Mucosa of rectum (tissue), 2 donors: ENCODE results near the gene TRAF3.
"Not testable (repeated sequence)": the region's sequence is repeated elsewhere in the genome, so short reads cannot be mapped to it uniquely, and the experiment has no call there.

Source experiments
- H3K27ac ChIP-seq, 2 donors: one replicate each; pipeline ENCODE4 v1.7.0; 2013; ENCODE audit warnings: inconsistent platforms in 2 of 2, low read depth in 2 of 2, low read length in 2 of 2
- H3K27me3 ChIP-seq, 2 donors: one replicate each; pipeline ENCODE4 v1.7.0; 2013; ENCODE audit warnings: low read length in 2 of 2; ENCODE audit not compliant: control insufficient read depth in 2 of 2, insufficient read depth in 2 of 2
- H3K36me3 ChIP-seq, 2 donors: one replicate each; pipeline ENCODE4 v1.7.0; 2013; ENCODE audit warnings: low read length in 2 of 2; ENCODE audit not compliant: control insufficient read depth in 2 of 2, insufficient read depth in 2 of 2
- H3K4me1 ChIP-seq, 2 donors: one replicate each; pipeline ENCODE4 v1.7.0; 2013; ENCODE audit warnings: low read length in 2 of 2, mild to moderate bottlenecking in 1 of 2; ENCODE audit not compliant: control insufficient read depth in 2 of 2, insufficient read depth in 2 of 2
- H3K4me3 ChIP-seq, 2 donors: one replicate each; pipeline ENCODE4 v1.7.0; 2013; ENCODE audit warnings: low read length in 2 of 2
- H3K9ac ChIP-seq, 2 donors: one replicate each; pipeline ENCODE4 v1.7.0; 2013; ENCODE audit warnings: low read length in 2 of 2, low read depth in 1 of 2, mild to moderate bottlenecking in 1 of 2
- H3K9me3 ChIP-seq, 2 donors: one replicate each; pipeline ENCODE4 v1.7.0; 2013; ENCODE audit warnings: low read length in 2 of 2; ENCODE audit not compliant: control insufficient read depth in 2 of 2
- donor health status: healthy.
- donor health status: Normal muscosa, but diverticular disease.

The TRAF3 gene

DNA sequence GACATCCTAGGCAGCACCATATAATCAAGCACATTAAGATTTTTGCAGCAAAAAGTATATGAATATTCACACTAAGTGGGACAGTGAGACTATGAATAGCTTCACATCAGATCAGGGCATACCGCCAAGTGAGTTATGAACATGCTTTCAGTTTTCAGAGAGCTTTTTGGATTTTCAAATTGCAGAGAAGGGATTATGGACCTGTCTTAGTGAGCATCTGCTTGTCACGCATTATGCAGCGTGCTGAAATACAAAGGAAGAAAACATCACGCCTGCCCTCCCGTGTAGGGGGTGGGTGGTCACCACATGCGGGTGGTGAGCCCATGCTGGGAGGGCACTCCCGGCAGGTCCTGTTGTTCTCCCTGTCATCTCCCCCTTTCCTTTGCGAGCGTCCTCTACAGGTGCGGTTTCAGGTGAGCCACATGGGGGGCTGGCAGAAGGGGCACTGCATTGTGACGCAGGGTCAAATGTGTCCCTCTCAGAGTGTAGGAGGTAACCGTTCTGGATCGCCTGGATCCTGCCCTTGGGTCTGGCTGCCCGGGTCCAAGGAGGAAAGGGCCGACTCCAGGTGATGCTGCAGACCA lies 42.6 kb downstream of the TRAF3 start:
- peak overlapping the region in 1 of 2 donors; percentile 43 for H3K4me3 ChIP-seq
- H3K36me3 ChIP-seq = no peaks in the 10 kb centered on the region
- no peaks in the 10 kb centered on the region for H3K9me3 ChIP-seq
- H3K27ac ChIP-seq = peak overlapping the region; percentile 79 to 81
- peaks cover 10 to 16% of the 10 kb centered on the region in 2 donors for H3K4me1 ChIP-seq
- peak overlapping the region in 1 of 2 donors; percentile 45 for H3K9ac ChIP-seq
- no peaks in the 10 kb centered on the region for H3K27me3 ChIP-seq

- Histone ChIP-seq H3K4me1 (peaks cover 10 to 16% of the 10 kb centered on the region in 2 donors), H3K9ac (no peak overlapping the region), H3K36me3 (peaks cover 0 to 5% of the 10 kb centered on the region in 2 donors)
Measured at GRCh38 chr14:102821252-102821651, 44.0 kb downstream of the TRAF3 start.

GRCh38 chr14:102822311-102822863 lies 45.1 kb downstream of the TRAF3 start:
- peaks cover 0 to 5% of the 10 kb centered on the region in 2 donors for H3K36me3 ChIP-seq
- no peak overlapping the region for H3K9ac ChIP-seq
- H3K27me3 ChIP-seq = no peaks in the 10 kb centered on the region
- no peak overlapping the region for H3K4me3 ChIP-seq
- H3K27ac ChIP-seq = peak overlapping the region in 1 of 2 donors; percentile 12
- peaks cover 10 to 12% of the 10 kb centered on the region in 2 donors for H3K4me1 ChIP-seq
- H3K9me3 ChIP-seq = no peaks in the 10 kb centered on the region

More at GRCh38 chr14:102821252-102821651, 44.0 kb downstream of the TRAF3 start:
- Histone ChIP-seq H3K27ac (no peak overlapping the region), H3K4me3 (no peak overlapping the region), H3K27me3 (no peaks in the 10 kb centered on the region), H3K9me3 (no peaks in the 10 kb centered on the region)

- peaks cover 10 to 11% of the 10 kb centered on the region in 2 donors for H3K4me1 ChIP-seq
Measured at GRCh38 chr14:102822887-102823286, 45.6 kb downstream of the TRAF3 start.

GRCh38 chr14:102823546-102823945 lies 46.3 kb downstream of the TRAF3 start:
- Histone ChIP-seq H3K27me3 (no peaks in the 10 kb centered on the region), H3K36me3 (peaks cover 0 to 7% of the 10 kb centered on the region in 2 donors), H3K9ac (no peak overlapping the region), H3K4me1 (peaks cover 7 to 10% of the 10 kb centered on the region in 2 donors), H3K4me3 (no peak overlapping the region), H3K9me3 (no peaks in the 10 kb centered on the region), H3K27ac (no peak overlapping the region)

More at GRCh38 chr14:102822887-102823286, 45.6 kb downstream of the TRAF3 start:
- H3K27me3 ChIP-seq, H3K9me3 ChIP-seq, H3K36me3 ChIP-seq, H3K4me3 ChIP-seq, H3K9ac ChIP-seq: not testable (repeated sequence)
- peak overlapping the region in 1 of 2 donors; percentile 12 for H3K27ac ChIP-seq

DNA sequence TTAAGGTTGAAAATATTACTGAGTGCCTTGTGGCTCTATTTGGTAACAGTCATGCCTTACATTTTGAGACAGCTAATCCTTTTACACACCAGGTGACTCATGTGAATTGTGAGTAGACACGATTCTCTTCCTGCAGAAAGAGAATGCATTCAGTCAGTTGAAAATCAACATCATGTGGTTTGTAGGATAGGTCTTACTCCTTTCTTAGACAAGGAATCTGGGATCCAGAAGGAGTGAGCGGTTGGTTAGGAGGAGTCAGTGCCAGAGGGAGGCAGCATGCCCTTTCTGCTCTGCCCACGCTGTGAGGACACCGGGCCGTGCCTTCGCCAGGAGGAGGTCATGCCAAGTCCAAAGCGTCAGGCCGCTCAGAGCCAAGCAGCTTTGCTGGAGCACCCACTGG lies 47.6 kb downstream of the TRAF3 start:
- Histone ChIP-seq H3K27ac (no peak overlapping the region), H3K9me3 (no peaks in the 10 kb centered on the region), H3K4me1 (peaks cover 0 to 4% of the 10 kb centered on the region in 2 donors), H3K9ac (no peak overlapping the region), H3K27me3 (no peaks in the 10 kb centered on the region), H3K4me3 (no peak overlapping the region), H3K36me3 (peaks cover 0 to 7% of the 10 kb centered on the region in 2 donors)

GRCh38 chr14:102825307-102826095 lies 48.3 kb downstream of the TRAF3 start:
- H3K4me3 ChIP-seq = no peak overlapping the region
- no peak overlapping the region for H3K9ac ChIP-seq
- H3K9me3 ChIP-seq = no peaks in the 10 kb centered on the region
- no peaks in the 10 kb centered on the region for H3K4me1 ChIP-seq
- H3K27ac ChIP-seq = no peak overlapping the region
- H3K27me3 ChIP-seq = no peaks in the 10 kb centered on the region
- H3K36me3 ChIP-seq = peaks cover 0 to 9% of the 10 kb centered on the region in 2 donors

DNA sequence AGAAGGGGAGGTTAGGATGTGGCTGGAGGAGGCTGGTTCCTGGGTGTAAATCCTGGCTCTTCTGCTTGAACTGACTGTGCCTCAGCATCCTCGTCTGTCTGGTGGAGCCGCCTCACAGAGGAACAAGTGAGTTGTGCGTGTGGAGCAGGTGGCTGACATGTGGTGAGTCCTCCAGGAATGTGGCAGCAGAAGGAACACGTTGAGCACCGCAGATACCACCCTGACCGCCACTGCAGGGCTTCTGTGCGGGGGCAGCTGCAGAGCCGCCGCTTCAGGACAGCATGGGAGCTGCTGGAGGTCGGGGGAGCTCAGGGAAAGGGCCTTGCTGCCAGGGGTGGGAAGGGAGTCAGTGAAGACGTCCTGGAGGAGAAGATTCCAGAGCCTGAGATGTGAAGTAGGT lies 48.9 kb downstream of the TRAF3 start:
- Histone ChIP-seq H3K27ac (no peak overlapping the region), H3K9ac (no peak overlapping the region), H3K36me3 (peaks cover 0 to 14% of the 10 kb centered on the region in 2 donors), H3K27me3 (no peaks in the 10 kb centered on the region), H3K4me1 (no peaks in the 10 kb centered on the region), H3K9me3 (no peaks in the 10 kb centered on the region), H3K4me3 (no peak overlapping the region)

GRCh38 chr14:102826751-102827675 lies 49.8 kb downstream of the TRAF3 start:
- Histone ChIP-seq H3K27ac (no peak overlapping the region), H3K27me3 (no peaks in the 10 kb centered on the region), H3K4me1 (no peaks in the 10 kb centered on the region), H3K9me3 (no peaks in the 10 kb centered on the region), H3K9ac (no peak overlapping the region), H3K4me3 (no peak overlapping the region), H3K36me3 (peaks cover 4 to 18% of the 10 kb centered on the region in 2 donors)
